BJ (cell line): ENCODE measurements around the gene SORCS1. TPM values are rescaled to one million over a fixed set of nuclear protein-coding genes. Genes with fewer than 3 reads are reported as not detected.

ENCODE experiments used
- CTCF ChIA-PET: fragments of 350-600 bp; formaldehyde crosslinking; extraction: SDS; loops from one replicate; lab custom pipeline; 2021; ENCODE audit warnings: antibody characterized with exemption, inconsistent platforms; lab: Yijun Ruan, JAX
- POLR2A ChIA-PET: fragments of 300-600 bp; sonication (Branson Sonifier 250); formaldehyde crosslinking; extraction: SDS; loops from one replicate; lab custom pipeline; 2021; ENCODE audit warnings: antibody characterized with exemption; lab: Charles Lee
- DNase-seq: peaks from one replicate; pipeline ENCODE4 v3.0.0-alpha.2; 2011; ENCODE audit warnings: low read depth
- H3K27me3 ChIP-seq: 2 replicates; pipeline ENCODE4 v1.6.0; 2011; ENCODE audit warnings: low read length; ENCODE audit not compliant: control insufficient read depth, insufficient read depth
- H3K36me3 ChIP-seq: 2 replicates; pipeline ENCODE4 v1.5.1; 2011; ENCODE audit warnings: low read length; ENCODE audit not compliant: control insufficient read depth, insufficient read depth
- H3K4me3 ChIP-seq: 2 replicates; pipeline ENCODE4 v1.5.1; 2011; ENCODE audit warnings: low read depth, mild to moderate bottlenecking, control low read depth, low read length
- CTCF ChIP-seq: IDR thresholded peaks from 2 replicates; pipeline ENCODE4 v1.5.1; 2011; ENCODE audit warnings: low read depth, mild to moderate bottlenecking, control low read depth, inconsistent platforms, low read length, moderate library complexity; ENCODE audit not compliant: insufficient read depth
- polyA plus RNA-seq: library from polyadenylated mRNA; depleted of rRNA; stranded (reverse); fragments of >200 nt; gene quantifications from 2 replicates; pipeline ENCODE4 v1.2.3, GENCODE V29; 2011

SORCS1 gene
- polyA plus RNA-seq, 1 experiment: 0.01 TPM

- Histone ChIP-seq H3K27me3 (no peaks in the 10 kb centered on the region), H3K4me3 (no peak overlapping the region), H3K36me3 (no peaks in the 10 kb centered on the region)
- CTCF ChIA-PET: interaction anchor here (1.0 kb wide), 1 partner anchor 81 kb away, joined by 3 read pairs; no protein-coding TSS in a partner anchor
- no peak for TF ChIP-seq CTCF
- POLR2A ChIA-PET: no interaction called here
- no peak for DNase-seq
Observed at GRCh38 chr10:106956216-106956915, 208.1 kb downstream of the SORCS1 start.

GRCh38 chr10:106955133-106955532 is 209.4 kb downstream of the SORCS1 start:
- ChIA-PET POLR2A (no interaction called here), CTCF (no interaction called here)
- no peak for TF ChIP-seq CTCF
- Histone ChIP-seq H3K27me3 (no peaks in the 10 kb centered on the region), H3K4me3 (no peak overlapping the region), H3K36me3 (no peaks in the 10 kb centered on the region)
- no peak for DNase-seq

- no peak for DNase-seq
- ChIA-PET CTCF (no interaction called here), POLR2A (no interaction called here)
- Histone ChIP-seq H3K36me3 (no peaks in the 10 kb centered on the region), H3K27me3 (no peaks in the 10 kb centered on the region), H3K4me3 (no peak overlapping the region)
- TF ChIP-seq CTCF: no peak
Observed at GRCh38 chr10:106952033-106952432, 212.5 kb downstream of the SORCS1 start.

DNA sequence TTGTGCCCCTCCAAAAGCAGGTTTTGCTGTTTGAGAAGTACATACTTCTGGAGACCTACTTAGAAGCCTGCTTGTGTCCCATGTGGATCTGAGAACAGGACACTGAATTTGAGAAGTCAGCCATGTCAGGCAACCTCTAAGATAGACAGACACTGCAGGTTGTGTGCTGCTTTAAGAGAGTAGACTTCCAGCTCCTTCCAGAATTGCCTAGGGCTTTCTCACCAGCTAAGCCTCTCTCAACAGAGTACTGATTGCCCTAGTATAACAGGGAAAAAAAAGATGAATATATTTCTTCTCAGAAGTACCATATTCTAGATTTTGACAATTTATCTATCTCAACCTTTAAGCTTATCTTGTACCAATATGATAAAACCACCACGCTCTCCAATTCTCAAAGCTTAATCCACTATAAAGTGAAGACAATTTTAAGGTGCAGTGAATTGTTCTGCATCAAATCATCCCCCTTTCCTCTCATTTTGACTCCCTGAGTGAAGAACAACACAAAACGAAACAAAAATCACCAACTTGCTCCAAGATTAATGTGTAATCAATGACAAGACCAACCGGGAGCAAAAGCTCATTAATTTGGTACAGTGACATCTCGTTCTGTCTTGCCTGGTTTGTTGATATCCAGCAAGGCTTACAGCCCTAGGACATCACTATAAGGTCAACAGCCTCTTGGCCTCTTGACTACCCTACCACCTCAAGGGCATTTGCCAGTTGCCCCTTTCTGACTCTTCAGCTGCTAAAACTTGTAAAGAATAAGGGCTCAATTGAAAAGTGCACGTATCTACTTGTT is 214.6 kb downstream of the SORCS1 start:
- Histone ChIP-seq H3K27me3 (no peaks in the 10 kb centered on the region), H3K4me3 (no peak overlapping the region), H3K36me3 (no peaks in the 10 kb centered on the region)
- no peak for TF ChIP-seq CTCF
- POLR2A ChIA-PET: no interaction called here
- CTCF ChIA-PET: no interaction called here
- no peak for DNase-seq

GRCh38 chr10:106947643-106948042 is 216.9 kb downstream of the SORCS1 start:
- CTCF ChIA-PET: no interaction called here
- POLR2A ChIA-PET: no interaction called here
- Histone ChIP-seq H3K27me3 (no peaks in the 10 kb centered on the region), H3K4me3 (no peak overlapping the region), H3K36me3 (no peaks in the 10 kb centered on the region)
- no peak for TF ChIP-seq CTCF
- DNase-seq: no peak
